ENCODE data around the gene MRGPRG. TPM values are rescaled to one million over a fixed set of nuclear protein-coding genes. Genes with fewer than 3 reads are reported as not detected.

The MRGPRG gene
- total and polyA plus RNA-seq, 7 donors = not detected

DNA sequence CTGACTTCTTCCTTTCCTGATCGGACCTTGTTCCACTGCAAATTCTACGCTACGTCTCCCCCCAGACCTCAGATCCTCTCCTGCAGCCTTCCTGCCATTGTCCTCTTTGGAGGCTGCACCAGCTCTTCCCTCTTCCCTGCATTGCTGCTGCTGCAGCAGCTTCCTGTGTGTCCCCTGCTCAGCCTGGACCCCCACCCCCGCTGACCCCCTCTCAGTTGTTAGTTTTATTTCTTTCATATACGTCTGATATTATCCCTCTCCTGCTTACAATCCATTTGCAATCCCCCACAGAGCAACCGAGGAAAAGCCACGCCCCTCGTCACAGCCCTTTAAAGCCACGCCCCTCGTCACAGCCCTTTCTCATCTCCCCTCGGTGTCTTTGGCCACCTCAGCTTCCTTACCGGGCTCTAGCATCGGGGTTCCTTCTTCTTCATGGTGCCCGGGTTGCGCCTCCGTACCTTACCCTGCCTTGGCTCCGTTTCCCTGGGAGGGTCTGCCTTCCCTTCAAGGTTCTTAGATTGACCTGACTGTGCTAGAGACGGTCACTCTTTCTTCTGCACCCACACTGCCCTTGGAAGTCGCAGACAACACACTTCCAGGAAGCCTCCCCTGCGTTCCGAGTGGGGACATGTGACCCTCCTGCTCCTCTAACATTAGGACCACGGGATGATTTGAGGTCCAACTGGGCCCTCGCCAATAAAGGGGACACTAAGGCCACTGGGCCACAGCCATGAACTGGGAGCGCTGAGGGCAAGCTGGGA lies 4.8 kb downstream of the MRGPRG start:
- TF ChIP-seq EP300 (IDR thresholded peaks at IDR 0.05) (no peak), POLR2AphosphoS5 (IDR thresholded peaks at IDR 0.05) (no peak), POLR2A (IDR thresholded peaks at IDR 0.05) (no peak)
- TF ChIP-seq, protein P1, sequence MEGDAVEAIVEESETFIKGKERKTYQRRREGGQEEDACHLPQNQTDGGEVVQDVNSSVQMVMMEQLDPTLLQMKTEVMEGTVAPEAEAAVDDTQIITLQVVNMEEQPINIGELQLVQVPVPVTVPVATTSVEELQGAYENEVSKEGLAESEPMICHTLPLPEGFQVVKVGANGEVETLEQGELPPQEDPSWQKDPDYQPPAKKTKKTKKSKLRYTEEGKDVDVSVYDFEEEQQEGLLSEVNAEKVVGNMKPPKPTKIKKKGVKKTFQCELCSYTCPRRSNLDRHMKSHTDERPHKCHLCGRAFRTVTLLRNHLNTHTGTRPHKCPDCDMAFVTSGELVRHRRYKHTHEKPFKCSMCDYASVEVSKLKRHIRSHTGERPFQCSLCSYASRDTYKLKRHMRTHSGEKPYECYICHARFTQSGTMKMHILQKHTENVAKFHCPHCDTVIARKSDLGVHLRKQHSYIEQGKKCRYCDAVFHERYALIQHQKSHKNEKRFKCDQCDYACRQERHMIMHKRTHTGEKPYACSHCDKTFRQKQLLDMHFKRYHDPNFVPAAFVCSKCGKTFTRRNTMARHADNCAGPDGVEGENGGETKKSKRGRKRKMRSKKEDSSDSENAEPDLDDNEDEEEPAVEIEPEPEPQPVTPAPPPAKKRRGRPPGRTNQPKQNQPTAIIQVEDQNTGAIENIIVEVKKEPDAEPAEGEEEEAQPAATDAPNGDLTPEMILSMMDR (IDR thresholded peaks at IDR 0.05) = no peak
- DNase-seq = no peak
- Histone ChIP-seq H3K27ac (no peak overlapping the region), H3K4me3 (no peak overlapping the region), H3K9me3 (peaks cover 0 to 2% (median 0%) of the 10 kb centered on the region in 4 donors), H3K36me3 (no peaks in the 10 kb centered on the region), H3K4me1 (peaks cover 0 to 6% (median 0%) of the 10 kb centered on the region in 4 donors), H3K27me3 (peaks cover 5 to 42% (median 26%) of the 10 kb centered on the region in 3 donors)
- 62 to 67% methylated on average over 24 of the region's 24 CpGs for WGBS, 2 donors
- intact Hi-C loops (cut with DNase I) = loop anchor here (10.0 kb wide), 1 partner anchor 201 kb away; no protein-coding TSS in a partner anchor

DNA sequence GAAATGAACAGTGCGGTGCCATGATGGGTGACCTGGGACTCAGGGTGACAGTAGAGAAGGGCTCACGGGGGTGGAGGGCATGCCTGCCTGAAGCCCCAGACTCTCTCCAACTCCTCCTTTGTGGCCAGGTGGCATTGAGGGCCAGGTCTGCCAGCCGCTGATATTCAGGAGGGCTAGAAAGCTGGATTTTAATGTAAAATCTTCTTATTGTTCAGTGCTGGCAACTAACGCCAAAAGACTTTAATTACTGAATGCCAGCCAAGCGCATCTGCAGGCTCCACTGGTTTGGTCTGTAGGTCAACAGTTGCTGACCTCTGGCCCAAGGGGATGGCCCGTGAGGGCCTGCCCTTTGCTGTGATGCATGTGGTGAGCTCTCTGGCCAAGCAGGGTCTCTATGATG lies 10.3 kb downstream of the MRGPRG start:
- H3K9me3 ChIP-seq = peaks cover 0 to 2% (median 0%) of the 10 kb centered on the region in 4 donors
- peaks cover 6 to 20% (median 11%) of the 10 kb centered on the region in 3 donors for H3K27me3 ChIP-seq
- H3K4me3 ChIP-seq = no peak overlapping the region
- no peak overlapping the region for H3K27ac ChIP-seq
- DNase-seq = no peak
- intact Hi-C loops (cut with DNase I) = no loop called here
- H3K36me3 ChIP-seq = no peaks in the 10 kb centered on the region
- 90 to 91% methylated on average over 6 of the region's 6 CpGs for WGBS, 2 donors
- H3K4me1 ChIP-seq = peaks cover 0 to 19% (median 12%) of the 10 kb centered on the region in 4 donors
- no peak for TF ChIP-seq EP300 (IDR thresholded peaks at IDR 0.05)
- no peak for TF ChIP-seq POLR2A (IDR thresholded peaks at IDR 0.05)
- TF ChIP-seq POLR2AphosphoS5 (IDR thresholded peaks at IDR 0.05) = no peak
- TF ChIP-seq, protein P1 (IDR thresholded peaks at IDR 0.05) = no peak

DNA sequence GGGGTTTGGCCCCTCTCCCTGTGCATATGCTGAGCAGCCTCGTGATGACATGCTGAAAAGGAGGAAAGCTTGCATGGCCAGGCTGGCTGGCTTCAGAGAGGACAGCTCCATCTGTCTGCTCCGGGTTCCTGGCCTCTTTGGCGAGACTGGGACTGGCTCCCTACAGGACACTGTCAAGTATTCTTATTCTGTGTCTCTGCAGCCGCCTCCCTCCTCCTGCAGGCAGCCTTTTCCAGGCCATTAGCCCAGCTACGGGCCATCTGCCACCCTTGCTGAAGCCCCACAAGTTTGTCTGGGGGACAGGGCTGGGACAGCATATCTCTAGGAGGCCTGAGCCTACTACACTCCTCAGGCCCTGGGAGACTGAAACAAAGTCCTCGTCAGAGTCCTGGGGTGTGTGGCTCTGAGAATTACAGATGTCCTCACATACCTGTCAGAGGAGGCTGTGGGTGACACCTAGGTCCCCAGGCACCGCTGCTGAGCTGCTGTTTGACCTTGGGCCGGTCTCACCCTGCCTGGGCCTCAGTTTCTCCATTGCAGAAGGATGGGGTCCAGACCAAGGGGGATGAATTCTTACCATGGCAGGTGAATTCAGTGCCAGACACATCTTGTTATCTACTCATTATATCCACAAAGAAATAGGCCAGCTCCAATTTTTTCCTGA lies 11.0 kb downstream of the MRGPRG start:
- intact Hi-C loops (cut with DNase I) = no loop called here
- 83 to 84% methylated on average over 8 of the region's 8 CpGs for WGBS, 2 donors
- H3K4me3 ChIP-seq = no peak overlapping the region
- H3K27me3 ChIP-seq = peaks cover 12 to 26% (median 17%) of the 10 kb centered on the region in 3 donors
- H3K36me3 ChIP-seq = no peaks in the 10 kb centered on the region
- H3K9me3 ChIP-seq = peaks cover 0 to 2% (median 0%) of the 10 kb centered on the region in 4 donors
- peaks cover 0 to 25% (median 17%) of the 10 kb centered on the region in 4 donors for H3K4me1 ChIP-seq
- no peak overlapping the region for H3K27ac ChIP-seq
- DNase-seq = no peak
- TF ChIP-seq POLR2A (IDR thresholded peaks at IDR 0.05) = no peak
- TF ChIP-seq, protein P1 (IDR thresholded peaks at IDR 0.05) = no peak
- TF ChIP-seq EP300 (IDR thresholded peaks at IDR 0.05) = no peak

DNA sequence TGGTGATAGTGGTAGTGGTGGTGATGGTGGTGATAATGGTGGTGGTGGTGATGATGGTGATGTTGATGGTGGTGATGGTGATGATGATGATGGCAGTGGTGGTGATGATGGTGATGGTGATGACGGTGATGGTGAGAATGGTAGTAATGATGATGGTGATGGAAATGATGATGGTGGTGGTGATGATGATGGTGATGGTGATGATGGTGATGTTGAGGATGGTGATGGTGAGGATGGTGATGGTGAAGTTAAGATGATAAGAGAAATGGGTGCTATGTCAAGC lies 11.8 kb downstream of the MRGPRG start:
- Histone ChIP-seq H3K4me1 (peaks cover 0 to 26% (median 17%) of the 10 kb centered on the region in 4 donors), H3K27ac (no peak overlapping the region), H3K27me3 (peaks cover 12 to 34% (median 25%) of the 10 kb centered on the region in 3 donors), H3K9me3 (peaks cover 0 to 2% (median 0%) of the 10 kb centered on the region in 4 donors), H3K36me3 (no peaks in the 10 kb centered on the region), H3K4me3 (no peak overlapping the region)
- intact Hi-C loops (cut with DNase I) = no loop called here
- TF ChIP-seq, protein P1 (IDR thresholded peaks at IDR 0.05) = no peak
- no peak for TF ChIP-seq POLR2AphosphoS5 (IDR thresholded peaks at IDR 0.05)
- TF ChIP-seq EP300 (IDR thresholded peaks at IDR 0.05) = no peak
- no peak for TF ChIP-seq POLR2A (IDR thresholded peaks at IDR 0.05)
- no peak for DNase-seq
- 94 to 97% methylated on average over 1 of the region's 1 CpG for WGBS, 2 donors
